ENCODE measurements around the gene VWA8.

- TF ChIP-seq CTCF (IDR thresholded peaks at IDR 0.05) (no peak), POLR2AphosphoS5 (IDR thresholded peaks at IDR 0.05) (no peak)
Observed at GRCh38 chr13:41631296-41631965, 329.5 kb downstream of the VWA8 start.

Measured in breast epithelium (tissue), 3 donors.